PC-9 (cell line): ENCODE measurements around the gene CHMP3. TPM values are rescaled to one million over a fixed set of nuclear protein-coding genes. Genes with fewer than 3 reads are reported as not detected.
"Not testable (repeated sequence)": the region's sequence is repeated elsewhere in the genome, so short reads cannot be mapped to it uniquely, and the experiment has no call there.

Source experiments
- BruUV-seq: library from RNA; stranded (reverse); fragments of 400-500 nt; replicated peaks from 2 replicates; lab custom pipeline; 2021; lab: Mats Ljungman, UMichigan
- CTCF ChIA-PET: fragments of 300-600 bp; sonication (Branson Sonifier 250); formaldehyde crosslinking; loops from one replicate; lab custom pipeline; 2022; ENCODE audit warnings: antibody characterized with exemption; lab: Charles Lee
- POLR2A ChIA-PET: fragments of 300-600 bp; sonication (Branson Sonifier 250); formaldehyde crosslinking; loops from one replicate; lab custom pipeline; 2022; ENCODE audit warnings: antibody characterized with exemption; ENCODE audit not compliant: unreplicated experiment; lab: Charles Lee
- DNase-seq, 2 experiments: peaks; one replicate each; pipeline versions ENCODE4 v3.0.0 to v3.0.0-alpha.2; 2015 to 2022; ENCODE audit warnings: mixed read lengths in 1 of 2
- H2AFZ ChIP-seq: fragments of 200-600 bp; sonication (generic); 2 replicates; pipeline ENCODE4 v1.8.1; 2017; ENCODE audit warnings: antibody characterized with exemption
- H3F3A ChIP-seq: fragments of 200-600 bp; sonication (generic); 2 replicates; pipeline ENCODE4 v1.8.1; 2017; ENCODE audit warnings: antibody characterized with exemption, mild to moderate bottlenecking, low read depth; ENCODE audit not compliant: insufficient read depth
- H3K27ac ChIP-seq: fragments of 200-600 bp; sonication (generic); 2 replicates; pipeline ENCODE4 v1.6.1; 2016; ENCODE audit warnings: mixed run types
- H3K27me3 ChIP-seq: fragments of 200-600 bp; sonication (generic); 2 replicates; pipeline ENCODE4 v1.6.1; 2016; ENCODE audit warnings: low read depth, mixed run types; ENCODE audit not compliant: insufficient read depth
- H3K36me3 ChIP-seq: fragments of 200-600 bp; sonication (generic); 2 replicates; pipeline ENCODE4 v1.6.1; 2016; ENCODE audit warnings: low read depth, mixed run types
- H3K4me1 ChIP-seq: fragments of 200-600 bp; sonication (generic); replicated peaks from 2 replicates; pipeline ENCODE4 v1.6.1; 2016; ENCODE audit warnings: mixed run types; ENCODE audit not compliant: insufficient read depth
- H3K4me2 ChIP-seq: fragments of 200-600 bp; sonication (generic); 2 replicates; pipeline ENCODE4 v1.6.1; 2017; ENCODE audit warnings: mixed run types
- H3K4me3 ChIP-seq: fragments of 200-600 bp; sonication (generic); 2 replicates; pipeline ENCODE4 v1.6.1; 2016; ENCODE audit warnings: mixed run types
- H3K79me2 ChIP-seq: fragments of 200-600 bp; sonication (generic); 2 replicates; pipeline ENCODE4 v1.6.1; 2017; ENCODE audit warnings: low read depth, mixed run types
- H3K9me2 ChIP-seq: fragments of 200-600 bp; sonication (generic); 2 replicates; pipeline ENCODE4 v1.8.1; 2017; ENCODE audit warnings: mild to moderate bottlenecking; ENCODE audit not compliant: insufficient read depth
- H3K9me3 ChIP-seq: fragments of 200-600 bp; sonication (generic); 2 replicates; pipeline ENCODE4 v1.8.1; 2016; ENCODE audit warnings: low read depth; ENCODE audit not compliant: insufficient read depth
- H4K20me1 ChIP-seq: fragments of 200-600 bp; sonication (generic); 2 replicates; pipeline ENCODE4 v1.8.1; 2017; ENCODE audit not compliant: insufficient read depth
- CTCF ChIP-seq: fragments of 200-600 bp; sonication (generic); conservative IDR thresholded peaks from 2 replicates; pipeline ENCODE4 v1.6.1; 2017; ENCODE audit warnings: mixed run types, antibody characterized with exemption, mild to moderate bottlenecking, moderate library complexity
- EZH2 ChIP-seq: fragments of 200-600 bp; sonication (generic); IDR thresholded peaks from 2 replicates; pipeline ENCODE4 v1.8.0; 2017; ENCODE audit warnings: antibody characterized with exemption, low read depth
- intact Hi-C: fragments of 100-400 bp; cut with micrococcal nuclease; formaldehyde crosslinking; loops from one replicate; pipeline ENCODE4 v1.10.0; 2022; ENCODE audit not compliant: unreplicated experiment
- total RNA-seq: library from RNA; stranded (reverse); gene quantifications from 2 replicates; pipeline ENCODE4 v1.2.3, GENCODE V29; 2021

Gene CHMP3
- total RNA-seq, 1 experiment from 2014 or later, result 108 TPM

GRCh38 chr2:86593266-86593665 is 30.0 kb upstream of the CHMP3 start:
- Histone ChIP-seq H3K79me2 (no peaks in the 10 kb centered on the region), H3K27me3 (no peaks in the 10 kb centered on the region), H3K4me1 (no peaks in the 10 kb centered on the region), H3K4me3 (no peak overlapping the region), H2AFZ (no peak overlapping the region), H3K36me3 (no peaks in the 10 kb centered on the region), H3K4me2 (no peak overlapping the region), H3K9me2 (no peaks in the 10 kb centered on the region), H3K9me3 (no peaks in the 10 kb centered on the region), H3F3A (no peaks in the 10 kb centered on the region; the same call in 1 of the 2 replicates), H4K20me1 (no peaks in the 10 kb centered on the region), H3K27ac (no peak overlapping the region)
- CTCF ChIA-PET, result no interaction called here
- no peak for DNase-seq
- no peak for TF ChIP-seq CTCF
- TF ChIP-seq EZH2, result no peak
- BruUV-seq, result no TSS peak
- POLR2A ChIA-PET, result no interaction called here
- intact Hi-C loops, result no loop called here

GRCh38 chr2:86592547-86593230 is 29.4 kb upstream of the CHMP3 start:
- Histone ChIP-seq H3K36me3 (no peaks in the 10 kb centered on the region), H3K4me1 (no peaks in the 10 kb centered on the region), H3K4me2 (no peak overlapping the region), H3K9me2 (no peaks in the 10 kb centered on the region), H3K4me3 (no peak overlapping the region), H3K9me3 (no peaks in the 10 kb centered on the region), H3K27me3 (no peaks in the 10 kb centered on the region), H2AFZ (no peak overlapping the region), H3F3A (no peaks in the 10 kb centered on the region; the same call in 1 of the 2 replicates), H3K79me2 (no peaks in the 10 kb centered on the region), H3K27ac (no peak overlapping the region), H4K20me1 (no peaks in the 10 kb centered on the region)
- TF ChIP-seq EZH2, result no peak
- intact Hi-C loops, result no loop called here
- BruUV-seq, result no TSS peak
- no peak for DNase-seq
- POLR2A ChIA-PET, result no interaction called here
- CTCF ChIA-PET, result no interaction called here

GRCh38 chr2:86589701-86590100 is 26.5 kb upstream of the CHMP3 start:
- H3K9me3 ChIP-seq, DNase-seq, intact Hi-C loops, CTCF ChIA-PET, H3K9me2 ChIP-seq, H2AFZ ChIP-seq, H3K4me2 ChIP-seq, BruUV-seq, H3K4me3 ChIP-seq, POLR2A ChIA-PET, H3K36me3 ChIP-seq, H3K27me3 ChIP-seq, H3F3A ChIP-seq, H4K20me1 ChIP-seq, H3K4me1 ChIP-seq, H3K79me2 ChIP-seq, H3K27ac ChIP-seq: not testable (repeated sequence)

GRCh38 chr2:86584151-86584913 is 21.1 kb upstream of the CHMP3 start:
- H3K79me2 ChIP-seq, result no peaks in the 10 kb centered on the region
- intact Hi-C loops, result no loop called here
- H3K36me3 ChIP-seq, result no peaks in the 10 kb centered on the region
- no peak overlapping the region for H3K4me3 ChIP-seq
- H3K9me3 ChIP-seq, result no peaks in the 10 kb centered on the region
- TF ChIP-seq CTCF (no peak), EZH2 (no peak)
- H3K27me3 ChIP-seq, result no peaks in the 10 kb centered on the region
- no peaks in the 10 kb centered on the region for H3K9me2 ChIP-seq
- CTCF ChIA-PET, result no interaction called here
- H3F3A ChIP-seq, result no peaks in the 10 kb centered on the region
- no peak overlapping the region for H2AFZ ChIP-seq
- POLR2A ChIA-PET, result no interaction called here
- H3K4me1 ChIP-seq, result no peaks in the 10 kb centered on the region
- no TSS peak for BruUV-seq
- no peaks in the 10 kb centered on the region for H4K20me1 ChIP-seq
- H3K27ac ChIP-seq, result no peak overlapping the region
- no peak for DNase-seq
- H3K4me2 ChIP-seq, result no peak overlapping the region
